ENCODE measurements around the gene RNF212B. TPM values are rescaled to one million over a fixed set of nuclear protein-coding genes. Genes with fewer than 3 reads are reported as not detected.
"Not testable (repeated sequence)": the region's sequence is repeated elsewhere in the genome, so short reads cannot be mapped to it uniquely, and the experiment has no call there.

Gene RNF212B
- total and polyA plus RNA-seq, 9 donors: 0.52 TPM; not detected in 8

DNA sequence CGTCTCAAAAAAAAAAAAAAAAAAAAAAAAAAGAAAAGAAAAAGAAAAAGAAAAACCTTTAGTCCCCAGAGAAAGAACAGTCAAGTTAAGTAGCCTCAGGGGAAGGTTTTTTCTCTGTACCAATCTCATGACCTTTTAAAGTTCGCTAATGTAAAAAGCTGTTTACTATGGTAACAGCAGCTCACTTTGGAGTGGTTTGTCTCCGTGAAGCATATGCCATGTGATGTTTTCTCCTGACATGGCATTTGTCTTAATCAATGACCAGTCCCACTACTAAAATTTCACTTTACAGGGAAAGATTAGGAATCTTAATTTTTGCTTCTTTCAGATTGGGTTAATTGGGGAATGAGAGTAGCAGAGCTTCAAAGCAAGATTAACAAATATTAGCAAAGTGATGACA lies 4.3 kb downstream of the RNF212B start:
- Histone ChIP-seq H3K27ac (ENCODE audit: low read length) (no peak overlapping the region), H3K36me3 (ENCODE audit: control insufficient read depth, insufficient read depth, low read length) (no peaks in the 10 kb centered on the region), H3K4me1 (ENCODE audit: control insufficient read depth, insufficient read depth, low read length) (peaks cover 8% of the 10 kb centered on the region), H3K9me3 (replicated peaks; ENCODE audit: control insufficient read depth, low read depth, low read length) (no peaks in the 10 kb centered on the region), H3K4me3 (ENCODE audit: low read length) (no peak overlapping the region), H3K27me3 (ENCODE audit: control insufficient read depth, insufficient read depth, low read length) (no peaks in the 10 kb centered on the region)
- no peak for DNase-seq
- WGBS (ENCODE audit: insufficient coverage): no CpG with 5 or more reads among the region's 3 CpGs

DNA sequence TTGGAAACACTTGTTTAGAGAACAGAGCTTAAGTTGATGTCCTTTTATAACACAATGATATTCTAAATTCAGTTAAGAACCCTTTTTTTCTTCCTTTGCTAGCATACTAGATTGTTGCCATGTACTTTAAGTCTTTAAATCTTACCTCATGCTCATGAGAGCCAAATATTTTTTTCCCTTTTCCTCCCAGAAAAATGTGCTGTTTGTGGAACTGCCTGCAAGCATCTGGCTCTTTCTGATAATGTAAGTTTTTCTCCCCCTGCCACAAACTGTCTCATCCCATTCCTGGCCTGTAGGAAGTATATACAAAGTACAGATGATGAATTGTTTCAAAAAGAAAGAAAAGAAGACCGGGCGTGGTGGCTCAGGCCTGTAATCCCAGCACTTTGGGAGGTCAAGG lies 5.3 kb downstream of the RNF212B start:
- Histone ChIP-seq H3K27me3 (ENCODE audit: control insufficient read depth, insufficient read depth, low read length) (peaks cover 2% of the 10 kb centered on the region), H3K4me1 (ENCODE audit: control insufficient read depth, insufficient read depth, low read length) (peaks cover 3% of the 10 kb centered on the region), H3K9me3 (replicated peaks; ENCODE audit: control insufficient read depth, low read depth, low read length) (no peaks in the 10 kb centered on the region), H3K4me3 (ENCODE audit: low read length) (no peak overlapping the region), H3K36me3 (ENCODE audit: control insufficient read depth, insufficient read depth, low read length) (no peaks in the 10 kb centered on the region), H3K27ac (ENCODE audit: low read length) (no peak overlapping the region)
- peak; percentile 68 for DNase-seq
- WGBS (ENCODE audit: insufficient coverage): no CpG with 5 or more reads among the region's 2 CpGs

DNA sequence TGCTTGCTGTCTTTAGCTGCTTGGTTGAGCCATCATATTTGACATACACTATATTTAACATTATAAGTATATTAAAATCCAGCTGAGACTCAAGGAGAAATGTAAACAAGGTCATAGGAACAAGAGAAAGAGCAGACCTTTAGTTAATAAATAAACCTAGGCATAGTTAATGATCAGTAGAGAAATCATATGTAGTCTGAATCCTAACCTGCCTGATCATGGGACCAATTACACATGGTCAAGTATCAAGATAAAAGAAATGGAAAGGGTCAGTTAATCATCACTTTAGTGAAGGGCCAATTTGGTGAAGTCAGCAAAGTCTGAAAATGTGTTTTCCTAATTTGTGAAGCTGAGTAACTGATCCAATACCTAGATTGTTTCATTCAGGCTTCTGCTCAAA lies 7.5 kb downstream of the RNF212B start:
- no peaks in the 10 kb centered on the region for H3K36me3 ChIP-seq (ENCODE audit: control insufficient read depth, insufficient read depth, low read length)
- no peaks in the 10 kb centered on the region for H3K4me1 ChIP-seq (ENCODE audit: control insufficient read depth, insufficient read depth, low read length)
- H3K9me3 ChIP-seq (replicated peaks; ENCODE audit: control insufficient read depth, low read depth, low read length): no peaks in the 10 kb centered on the region
- no peak for DNase-seq
- H3K27ac ChIP-seq (ENCODE audit: low read length): no peak overlapping the region
- peaks cover 2% of the 10 kb centered on the region for H3K27me3 ChIP-seq (ENCODE audit: control insufficient read depth, insufficient read depth, low read length)
- H3K4me3 ChIP-seq (ENCODE audit: low read length): no peak overlapping the region

DNA sequence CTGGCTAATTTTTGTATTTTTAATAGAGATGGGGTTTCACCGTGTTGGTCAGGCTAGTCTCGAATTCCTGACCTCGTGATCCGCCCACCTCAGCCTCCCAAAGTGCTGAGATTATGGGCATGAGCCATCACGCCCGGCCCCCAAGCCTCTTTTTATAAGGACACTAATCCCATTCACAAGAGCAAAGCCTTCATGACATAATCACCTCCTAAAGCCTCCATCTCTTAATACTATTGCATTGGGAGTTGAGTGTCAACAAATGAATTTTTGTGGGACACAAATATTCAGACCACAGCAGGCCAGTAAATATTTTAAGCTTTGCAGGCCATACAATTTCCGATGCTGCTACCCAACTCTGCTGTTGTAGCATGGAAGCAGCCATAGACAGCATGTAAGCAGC lies 10.9 kb downstream of the RNF212B start:
- no CpG with 5 or more reads among the region's 7 CpGs for WGBS (ENCODE audit: insufficient coverage)
- H3K27me3 ChIP-seq (ENCODE audit: control insufficient read depth, insufficient read depth, low read length): peaks cover 2% of the 10 kb centered on the region
- H3K36me3 ChIP-seq (ENCODE audit: control insufficient read depth, insufficient read depth, low read length): no peaks in the 10 kb centered on the region
- H3K9me3 ChIP-seq (replicated peaks; ENCODE audit: control insufficient read depth, low read depth, low read length): no peaks in the 10 kb centered on the region
- no peak for DNase-seq
- H3K4me3 ChIP-seq (ENCODE audit: low read length): no peak overlapping the region
- no peak overlapping the region for H3K27ac ChIP-seq (ENCODE audit: low read length)
- H3K4me1 ChIP-seq (ENCODE audit: control insufficient read depth, insufficient read depth, low read length): no peaks in the 10 kb centered on the region

DNA sequence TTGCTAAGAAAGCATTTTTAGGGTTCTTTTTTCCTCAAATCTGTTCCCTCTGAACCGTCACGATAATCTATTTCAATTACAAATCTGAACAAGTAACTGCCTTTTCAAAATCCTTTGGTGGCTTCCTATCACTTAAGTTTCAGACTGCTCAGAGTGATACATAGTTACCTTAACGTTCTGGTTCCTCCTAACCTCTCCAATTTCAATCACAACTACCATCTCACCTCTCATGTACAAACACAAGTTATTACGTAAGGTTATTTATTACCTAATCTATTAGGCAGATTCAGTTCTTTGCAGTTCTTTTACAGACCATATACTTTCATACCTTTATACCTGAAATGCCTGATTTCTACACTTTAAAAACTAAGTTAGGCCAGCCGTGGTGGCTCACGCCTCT lies 12.1 kb downstream of the RNF212B start:
- no peaks in the 10 kb centered on the region for H3K36me3 ChIP-seq (ENCODE audit: control insufficient read depth, insufficient read depth, low read length)
- no peaks in the 10 kb centered on the region for H3K4me1 ChIP-seq (ENCODE audit: control insufficient read depth, insufficient read depth, low read length)
- H3K27me3 ChIP-seq (ENCODE audit: control insufficient read depth, insufficient read depth, low read length): peaks cover 2% of the 10 kb centered on the region
- WGBS (ENCODE audit: insufficient coverage): 94% methylated on average over 2 of the region's 6 CpGs
- no peak overlapping the region for H3K4me3 ChIP-seq (ENCODE audit: low read length)
- H3K9me3 ChIP-seq (replicated peaks; ENCODE audit: control insufficient read depth, low read depth, low read length): no peaks in the 10 kb centered on the region
- H3K27ac ChIP-seq (ENCODE audit: low read length): no peak overlapping the region
- no peak for DNase-seq

DNA sequence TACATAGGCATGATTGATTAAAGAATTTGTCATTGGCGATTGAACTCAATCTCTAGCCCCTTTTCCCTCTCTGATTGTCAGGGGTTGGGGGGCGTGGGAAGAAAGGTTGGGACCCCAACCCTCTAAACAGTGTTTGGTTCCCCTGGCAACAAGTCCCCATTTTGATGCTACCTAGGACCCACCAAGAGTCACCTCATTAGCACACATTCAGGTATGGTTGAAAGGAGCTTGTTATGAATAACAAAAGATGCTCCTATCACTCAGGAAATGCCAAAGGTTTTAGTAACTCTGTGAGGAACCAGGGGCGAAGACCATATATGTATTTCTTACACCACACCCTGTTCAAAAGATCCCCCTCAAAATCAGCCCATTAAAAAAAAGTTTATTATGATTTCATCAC lies 14.3 kb downstream of the RNF212B start:
- no peak overlapping the region for H3K4me3 ChIP-seq (ENCODE audit: low read length)
- DNase-seq: no peak
- no peak overlapping the region for H3K27ac ChIP-seq (ENCODE audit: low read length)
- no peaks in the 10 kb centered on the region for H3K36me3 ChIP-seq (ENCODE audit: control insufficient read depth, insufficient read depth, low read length)
- no CpG with 5 or more reads among the region's 3 CpGs for WGBS (ENCODE audit: insufficient coverage)
- no peaks in the 10 kb centered on the region for H3K4me1 ChIP-seq (ENCODE audit: control insufficient read depth, insufficient read depth, low read length)
- no peaks in the 10 kb centered on the region for H3K9me3 ChIP-seq (replicated peaks; ENCODE audit: control insufficient read depth, low read depth, low read length)
- peaks cover 2% of the 10 kb centered on the region for H3K27me3 ChIP-seq (ENCODE audit: control insufficient read depth, insufficient read depth, low read length)

DNA sequence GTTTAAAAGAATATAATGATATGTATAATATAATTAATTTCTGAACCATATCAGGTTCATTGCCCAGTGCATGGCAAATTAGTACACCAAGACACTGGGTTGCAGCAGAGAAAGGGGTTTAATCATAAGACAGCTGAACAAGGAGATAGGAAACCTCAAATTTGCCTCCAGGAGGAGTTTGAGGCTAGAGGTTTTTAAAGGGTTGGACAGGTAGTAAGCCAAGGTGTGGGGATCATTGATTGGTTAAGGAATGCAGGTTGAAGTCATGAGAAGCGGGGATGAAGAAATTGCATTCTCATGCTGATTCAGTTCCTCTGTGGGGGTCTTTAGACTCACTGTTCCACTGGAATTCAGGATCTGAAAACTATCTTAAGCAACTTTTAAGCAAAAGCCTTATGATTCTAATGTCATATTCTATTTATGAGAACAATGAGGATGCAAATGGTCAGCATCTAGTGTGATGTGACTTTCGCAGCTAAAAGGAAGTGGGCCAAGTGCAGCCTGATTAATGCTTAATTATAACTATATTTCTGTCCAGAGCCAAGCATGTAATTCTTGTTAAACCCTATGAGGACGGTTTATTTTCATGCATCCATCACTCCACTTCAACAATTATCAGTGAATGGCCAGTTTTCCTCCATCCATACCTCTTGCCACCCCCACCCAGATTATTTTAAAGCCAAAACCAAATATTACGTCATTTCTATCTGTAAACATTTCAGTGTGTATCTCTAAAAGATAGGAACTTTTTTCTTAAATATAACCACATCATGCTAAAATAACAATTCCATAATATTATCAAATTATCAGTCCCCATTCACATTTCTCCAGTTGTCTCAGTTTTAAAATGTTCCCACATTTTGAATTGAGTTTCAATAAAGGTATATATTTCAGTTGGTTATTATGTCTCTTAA lies 14.9 kb downstream of the RNF212B start:
- Histone ChIP-seq H3K27me3 (ENCODE audit: control insufficient read depth, insufficient read depth, low read length) (peaks cover 2% of the 10 kb centered on the region), H3K4me3 (ENCODE audit: low read length) (no peak overlapping the region), H3K36me3 (ENCODE audit: control insufficient read depth, insufficient read depth, low read length) (no peaks in the 10 kb centered on the region), H3K27ac (ENCODE audit: low read length) (no peak overlapping the region), H3K4me1 (ENCODE audit: control insufficient read depth, insufficient read depth, low read length) (no peaks in the 10 kb centered on the region), H3K9me3 (replicated peaks; ENCODE audit: control insufficient read depth, low read depth, low read length) (no peaks in the 10 kb centered on the region)
- WGBS (ENCODE audit: insufficient coverage): 40% methylated on average over 2 of the region's 4 CpGs
- no peak for DNase-seq

DNA sequence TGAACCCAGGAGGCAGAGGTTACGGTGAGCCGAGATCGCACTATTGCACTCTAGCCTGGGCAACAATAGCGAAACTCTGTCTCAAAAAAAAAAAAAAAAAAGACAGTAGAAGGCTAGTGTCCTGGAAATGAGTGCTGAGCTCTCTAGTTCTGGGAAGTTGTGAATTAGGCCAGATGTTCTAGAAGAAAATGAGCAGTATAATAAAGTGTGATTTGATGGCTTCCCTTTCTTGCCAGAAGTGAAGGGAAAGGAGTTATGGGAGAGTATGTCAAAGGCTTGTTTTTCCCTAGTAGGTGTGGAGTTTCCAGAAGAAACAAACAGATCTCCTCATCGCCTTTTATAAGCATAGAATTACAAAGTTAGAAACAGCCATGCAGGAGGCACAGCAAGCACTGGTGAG lies 20.5 kb downstream of the RNF212B start:
- no peaks in the 10 kb centered on the region for H3K9me3 ChIP-seq (replicated peaks; ENCODE audit: control insufficient read depth, low read depth, low read length)
- WGBS (ENCODE audit: insufficient coverage): 60% methylated on average over 2 of the region's 5 CpGs
- no peaks in the 10 kb centered on the region for H3K4me1 ChIP-seq (ENCODE audit: control insufficient read depth, insufficient read depth, low read length)
- H3K27me3 ChIP-seq (ENCODE audit: control insufficient read depth, insufficient read depth, low read length): no peaks in the 10 kb centered on the region
- no peak overlapping the region for H3K4me3 ChIP-seq (ENCODE audit: low read length)
- peak; percentile 58 for DNase-seq
- no peak overlapping the region for H3K27ac ChIP-seq (ENCODE audit: low read length)
- no peaks in the 10 kb centered on the region for H3K36me3 ChIP-seq (ENCODE audit: control insufficient read depth, insufficient read depth, low read length)

DNA sequence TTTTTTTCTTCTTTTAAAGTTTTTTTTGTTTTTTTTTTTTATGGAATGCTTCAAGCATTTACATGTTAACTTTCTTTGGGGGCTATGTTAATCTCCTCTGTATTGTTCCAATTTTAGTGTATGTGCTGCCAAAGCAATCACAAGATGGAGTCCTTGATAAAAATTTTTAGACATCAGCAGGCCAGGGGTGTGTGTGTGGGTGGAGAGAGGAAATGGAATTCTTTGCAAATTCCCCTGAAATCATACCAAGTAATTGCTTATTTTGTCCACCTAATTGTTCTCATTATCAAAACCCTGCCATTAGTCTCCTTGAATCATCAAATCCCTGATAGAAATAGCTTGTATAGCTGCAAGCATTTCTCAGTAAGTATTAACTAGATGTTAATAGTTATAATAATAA lies 21.7 kb downstream of the RNF212B start:
- H3K27ac ChIP-seq (ENCODE audit: low read length): no peak overlapping the region
- DNase-seq: no peak
- no peaks in the 10 kb centered on the region for H3K27me3 ChIP-seq (ENCODE audit: control insufficient read depth, insufficient read depth, low read length)
- no peaks in the 10 kb centered on the region for H3K4me1 ChIP-seq (ENCODE audit: control insufficient read depth, insufficient read depth, low read length)
- no peaks in the 10 kb centered on the region for H3K36me3 ChIP-seq (ENCODE audit: control insufficient read depth, insufficient read depth, low read length)
- H3K4me3 ChIP-seq (ENCODE audit: low read length): no peak overlapping the region
- H3K9me3 ChIP-seq (replicated peaks; ENCODE audit: control insufficient read depth, low read depth, low read length): no peaks in the 10 kb centered on the region

DNA sequence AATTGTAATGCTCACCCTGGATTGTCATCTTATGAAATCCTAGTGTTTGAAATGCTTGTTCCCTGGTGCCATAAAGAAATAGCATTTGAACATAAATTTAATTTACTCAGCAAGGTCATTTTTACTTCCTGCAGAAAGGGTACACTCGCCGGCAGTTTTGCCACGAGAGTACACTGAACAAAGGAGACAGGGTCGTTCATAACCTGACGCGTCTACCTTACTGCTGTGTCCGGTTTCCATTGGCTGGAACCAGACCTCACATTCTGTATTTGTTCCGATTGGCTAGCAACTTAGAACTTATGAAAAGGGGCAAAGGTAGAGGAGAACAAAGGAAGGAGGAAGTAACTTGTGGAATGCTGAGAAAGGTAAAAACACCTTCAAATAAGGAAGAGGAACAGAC lies 23.1 kb downstream of the RNF212B start:
- not testable (repeated sequence) for H3K36me3 ChIP-seq (ENCODE audit: control insufficient read depth, insufficient read depth, low read length); H3K4me1 ChIP-seq (ENCODE audit: control insufficient read depth, insufficient read depth, low read length); H3K27me3 ChIP-seq (ENCODE audit: control insufficient read depth, insufficient read depth, low read length); DNase-seq; H3K4me3 ChIP-seq (ENCODE audit: low read length); H3K27ac ChIP-seq (ENCODE audit: low read length); H3K9me3 ChIP-seq (replicated peaks; ENCODE audit: control insufficient read depth, low read depth, low read length)
- WGBS (ENCODE audit: insufficient coverage): 77% methylated on average over 7 of the region's 8 CpGs

DNA sequence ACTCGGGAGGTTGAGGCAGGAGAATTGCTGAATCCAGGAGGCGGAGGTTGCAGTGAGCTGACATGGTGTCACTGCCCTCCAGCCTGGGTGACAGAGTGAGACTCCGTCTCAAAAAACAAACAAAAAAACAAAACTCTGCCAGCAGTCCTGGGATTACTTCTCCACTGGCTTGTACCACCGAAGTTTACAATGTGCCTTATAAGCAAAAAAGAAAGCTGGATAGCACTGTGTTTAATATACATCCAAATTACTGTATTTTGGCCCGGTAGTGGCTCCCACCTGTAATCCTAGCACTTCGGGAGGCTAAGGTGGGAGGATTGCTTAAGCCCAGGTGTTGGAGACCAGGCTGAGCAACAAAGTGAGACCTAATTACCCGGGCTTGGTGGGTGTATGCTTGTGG lies 31.5 kb downstream of the RNF212B start:
- Histone ChIP-seq H3K4me3 (ENCODE audit: low read length) (no peak overlapping the region), H3K9me3 (replicated peaks; ENCODE audit: control insufficient read depth, low read depth, low read length) (no peaks in the 10 kb centered on the region), H3K4me1 (ENCODE audit: control insufficient read depth, insufficient read depth, low read length) (no peaks in the 10 kb centered on the region), H3K27ac (ENCODE audit: low read length) (no peak overlapping the region), H3K27me3 (ENCODE audit: control insufficient read depth, insufficient read depth, low read length) (no peaks in the 10 kb centered on the region), H3K36me3 (ENCODE audit: control insufficient read depth, insufficient read depth, low read length) (no peaks in the 10 kb centered on the region)
- no peak for DNase-seq
- WGBS (ENCODE audit: insufficient coverage): 100% methylated on average over 2 of the region's 7 CpGs

Data from muscle of leg (tissue), 11 donors.